ENCODE results near the gene ANO2. TPM values are rescaled to one million over a fixed set of nuclear protein-coding genes. Genes with fewer than 3 reads are reported as not detected.
A peak's percentile ranks its signal among the peaks of the same experiment; 100 is the strongest.

Gene ANO2
- total RNA-seq, 8 experiments from 2014 or later, result 0.46 to 162 (median 5.5) TPM

DNA sequence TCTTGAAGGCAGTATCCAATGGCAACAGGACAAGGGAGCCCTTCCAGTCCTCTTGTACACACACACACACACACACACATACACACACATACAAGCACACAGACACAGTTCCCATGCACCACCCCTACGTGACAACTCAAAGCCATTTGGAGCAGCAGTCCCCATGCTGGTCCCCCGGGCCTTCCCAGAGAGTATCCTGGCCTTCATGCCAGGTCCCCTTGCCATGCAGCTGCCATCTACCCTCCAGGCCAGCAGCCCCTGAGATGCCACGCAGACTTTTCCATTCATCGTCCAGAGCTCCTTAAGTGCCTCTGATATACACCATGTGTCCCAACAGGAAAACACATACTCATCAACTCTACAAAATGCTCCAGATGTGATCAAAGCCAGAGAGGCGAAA, 159.5 kb downstream of the ANO2 start:
- H3K4me3 ChIP-seq, result no peak overlapping the region
- in situ Hi-C loops (cut with MboI; ENCODE audit: low pct_unique_long_range_greater_than_20kb in 2 of 9, low sequenced_read_pairs in 9 of 9, unreplicated experiment in 9 of 9), result loop anchor here in 1 of 9 experiments (25.0 kb wide), 1 partner anchor 348 kb away; the partner anchor contains the start of gene NTF3
- no peak for ATAC-seq (replicated peaks in 6 of 8)
- 38 to 89% (median 74%) methylated on average over 1 to 3 of the region's 5 CpGs; no CpG with 5 or more reads in 6 of the 10 experiments for WGBS, 10 experiments
- H3K4me1 ChIP-seq (replicated peaks in 1 of 2), result no peaks in the 10 kb centered on the region
- H3K27ac ChIP-seq, result no peak overlapping the region

DNA sequence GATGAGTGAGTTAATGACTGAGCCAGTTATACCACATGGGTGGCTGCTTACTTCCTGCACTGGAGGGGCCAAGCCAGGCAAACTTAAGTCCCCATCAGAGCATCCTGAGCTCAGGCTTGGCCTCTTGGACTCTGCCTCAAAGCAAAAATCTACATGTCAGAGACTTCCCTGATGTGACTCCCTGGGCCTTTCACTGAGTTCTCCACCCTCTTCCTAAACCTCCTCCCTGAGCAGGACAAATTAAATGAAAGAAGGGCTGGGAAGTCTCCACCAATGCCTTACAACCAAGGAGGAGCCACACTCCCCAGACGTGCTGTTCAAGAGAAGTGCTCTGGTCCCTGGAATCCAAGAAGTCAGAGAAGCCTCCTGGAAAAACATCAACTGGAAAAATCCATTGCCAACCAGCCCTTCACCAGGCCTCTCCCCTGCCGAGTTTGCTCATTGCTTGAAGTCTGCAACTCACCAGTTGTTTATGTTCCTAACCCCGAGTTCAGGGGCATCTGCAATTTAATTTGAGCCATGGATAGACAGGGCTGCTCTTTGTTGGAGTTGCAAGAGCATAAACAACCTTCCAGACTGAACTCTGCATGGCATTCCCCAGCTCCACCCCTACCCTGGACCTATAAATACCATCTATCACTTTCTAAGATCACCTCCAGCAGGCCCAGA, 160.5 kb downstream of the ANO2 start:
- WGBS, 10 experiments, result 0 to 80% (median 25%) methylated on average over 1 to 2 of the region's 3 CpGs; no CpG with 5 or more reads in 3 of the 10 experiments
- no peak overlapping the region for H3K27ac ChIP-seq
- ATAC-seq (replicated peaks in 6 of 8), result peak in 2 of 8 experiments; percentile 89 to 90
- in situ Hi-C loops (cut with MboI; ENCODE audit: low pct_unique_long_range_greater_than_20kb in 2 of 9, low sequenced_read_pairs in 9 of 9, unreplicated experiment in 9 of 9), result loop anchor here in 1 of 9 experiments (25.0 kb wide), 1 partner anchor 347 kb away; the partner anchor contains the start of gene NTF3
- no peak overlapping the region for H3K4me3 ChIP-seq
- no peaks in the 10 kb centered on the region for H3K4me1 ChIP-seq (replicated peaks in 1 of 2)

DNA sequence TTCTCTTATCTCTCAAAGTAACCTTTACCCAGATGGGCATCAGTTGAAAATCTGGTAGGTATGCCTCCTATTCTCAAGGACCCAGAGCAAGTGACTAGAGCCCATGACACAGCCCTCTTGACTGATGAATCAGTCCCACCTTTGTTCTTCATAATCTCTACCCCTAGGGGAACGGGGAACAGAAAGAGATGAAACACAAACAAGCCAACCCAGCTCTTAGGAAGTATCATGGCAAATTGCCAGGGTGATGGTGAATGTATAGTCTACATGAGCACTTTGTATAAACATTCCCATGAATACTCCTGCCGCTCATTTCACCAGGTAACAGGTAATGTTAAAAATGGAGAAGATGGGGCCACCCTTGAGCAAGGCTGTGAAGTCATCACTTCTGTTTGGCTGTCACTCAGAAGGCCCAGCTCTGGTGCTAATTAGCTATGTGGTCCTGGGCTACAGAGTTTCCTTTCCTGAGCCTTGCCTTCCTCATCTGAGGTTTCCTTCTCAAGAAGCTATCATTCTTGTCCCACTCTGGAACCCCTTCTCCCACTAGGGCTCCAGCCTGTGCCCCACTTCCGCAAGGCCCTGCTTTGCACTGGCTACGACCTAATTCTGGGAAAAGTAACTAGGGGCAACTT, 161.7 kb downstream of the ANO2 start:
- Histone ChIP-seq H3K4me1 (replicated peaks in 1 of 2) (no peaks in the 10 kb centered on the region), H3K4me3 (no peak overlapping the region), H3K27ac (no peak overlapping the region)
- 0 to 83% (median 75%) methylated on average over 1 to 3 of the region's 4 CpGs; no CpG with 5 or more reads in 3 of the 10 experiments for WGBS, 10 experiments
- in situ Hi-C loops (cut with MboI; ENCODE audit: low pct_unique_long_range_greater_than_20kb in 2 of 9, low sequenced_read_pairs in 9 of 9, unreplicated experiment in 9 of 9), result loop anchor here in 1 of 9 experiments (25.0 kb wide), 1 partner anchor 346 kb away; the partner anchor contains the start of gene NTF3
- no peak for ATAC-seq (replicated peaks in 6 of 8)

DNA sequence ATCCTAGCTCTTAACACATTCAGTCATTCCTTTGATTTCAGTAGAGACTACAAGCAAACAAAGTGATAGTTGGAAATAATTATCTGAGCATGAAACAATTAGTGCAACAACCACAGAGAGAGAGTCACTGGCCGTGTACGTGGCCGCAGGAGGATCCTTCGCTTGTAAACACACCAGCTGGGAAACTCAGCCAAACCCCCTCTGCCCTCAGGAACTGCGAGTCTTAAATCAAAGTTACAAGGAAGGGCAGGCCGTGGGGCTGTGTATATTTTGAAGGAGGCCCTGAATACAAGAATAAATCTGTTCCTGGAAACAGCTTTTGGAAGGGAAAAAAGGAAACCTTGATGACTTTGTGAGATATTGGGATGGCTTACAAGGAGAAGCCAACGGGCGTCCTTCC, 164.5 kb downstream of the ANO2 start:
- Histone ChIP-seq H3K4me3 (no peak overlapping the region), H3K4me1 (replicated peaks in 1 of 2) (no peaks in the 10 kb centered on the region), H3K27ac (no peak overlapping the region)
- 29 to 100% (median 74%) methylated on average over 1 to 8 of the region's 8 CpGs for WGBS, 10 experiments
- in situ Hi-C loops (cut with MboI; ENCODE audit: low pct_unique_long_range_greater_than_20kb in 2 of 9, low sequenced_read_pairs in 9 of 9, unreplicated experiment in 9 of 9), result loop anchor here in 1 of 9 experiments (25.0 kb wide), 1 partner anchor 343 kb away; the partner anchor contains the start of gene NTF3
- ATAC-seq (replicated peaks in 6 of 8), result no peak

DNA sequence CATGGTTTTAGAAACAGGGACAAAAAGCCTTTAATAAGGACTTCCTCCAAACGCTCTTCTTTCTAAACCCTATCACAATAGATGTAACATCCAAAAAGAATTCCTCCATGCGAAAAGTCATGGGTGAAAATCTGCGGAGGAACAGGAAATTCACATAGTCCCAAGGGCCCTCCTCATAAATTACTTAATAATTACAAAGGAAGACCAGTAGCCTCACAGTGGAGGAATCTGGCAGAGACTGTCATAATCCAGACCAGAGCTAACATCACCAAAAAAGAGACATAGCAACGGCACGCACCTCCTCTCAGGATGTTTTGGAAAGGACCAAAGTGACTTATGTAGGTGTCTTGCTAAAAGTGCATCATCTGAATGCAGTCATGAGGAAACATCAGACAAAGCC, 165.7 kb downstream of the ANO2 start:
- Histone ChIP-seq H3K4me1 (replicated peaks in 1 of 2) (no peaks in the 10 kb centered on the region), H3K27ac (no peak overlapping the region), H3K4me3 (no peak overlapping the region)
- in situ Hi-C loops (cut with MboI; ENCODE audit: low pct_unique_long_range_greater_than_20kb in 2 of 9, low sequenced_read_pairs in 9 of 9, unreplicated experiment in 9 of 9), result loop anchor here in 1 of 9 experiments (25.0 kb wide), 1 partner anchor 342 kb away; the partner anchor contains the start of gene NTF3
- WGBS, 10 experiments, result 57 to 100% (median 89%) methylated on average over 1 to 5 of the region's 5 CpGs; no CpG with 5 or more reads in 1 of the 10 experiments
- ATAC-seq (replicated peaks in 6 of 8), result no peak

DNA sequence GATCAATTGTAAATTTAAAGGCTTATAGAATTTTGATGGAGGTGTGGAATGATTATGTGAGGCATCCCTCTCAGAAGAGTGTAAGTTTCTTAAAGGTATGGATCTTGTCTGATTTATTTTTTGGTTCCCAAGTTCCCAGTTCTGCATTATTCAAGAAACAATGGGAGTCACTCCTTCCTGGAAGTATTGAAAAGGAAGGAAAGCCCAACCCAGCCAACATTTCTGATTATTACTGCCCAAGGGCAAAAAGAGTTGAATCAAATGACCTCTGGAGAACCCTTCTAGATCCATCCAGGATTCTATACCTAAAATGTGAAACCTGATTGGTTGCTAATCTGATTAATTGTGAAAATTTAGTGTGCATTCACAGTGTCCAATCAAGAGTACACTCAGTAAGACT, 166.2 kb downstream of the ANO2 start:
- in situ Hi-C loops (cut with MboI; ENCODE audit: low pct_unique_long_range_greater_than_20kb in 2 of 9, low sequenced_read_pairs in 9 of 9, unreplicated experiment in 9 of 9), result loop anchor here in 1 of 9 experiments (25.0 kb wide), 1 partner anchor 342 kb away; the partner anchor contains the start of gene NTF3
- H3K27ac ChIP-seq, result no peak overlapping the region
- ATAC-seq (replicated peaks in 6 of 8), result peak in 2 of 8 experiments; percentile 33 to 60

DNA sequence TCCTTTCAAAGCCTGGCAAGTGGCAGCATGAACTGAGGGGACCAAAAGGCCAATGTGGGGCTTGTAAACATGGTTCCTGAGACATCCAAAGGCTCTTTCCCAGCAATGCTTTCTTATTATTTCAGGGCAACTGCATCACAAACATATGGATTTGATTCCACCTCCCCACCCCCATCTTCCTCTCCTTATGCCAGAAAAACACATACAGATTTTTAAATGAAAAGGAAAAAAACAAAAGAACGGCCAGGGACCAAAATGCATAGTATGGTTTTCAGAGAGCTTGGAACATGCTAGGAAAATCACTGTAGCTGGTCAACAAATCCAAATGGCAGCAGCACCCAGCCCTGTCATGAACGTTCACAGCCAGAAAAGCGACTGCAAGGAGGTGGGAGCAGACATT, 167.6 kb downstream of the ANO2 start:
- ATAC-seq (replicated peaks in 6 of 8), result no peak
- in situ Hi-C loops (cut with MboI; ENCODE audit: low pct_unique_long_range_greater_than_20kb in 2 of 9, low sequenced_read_pairs in 9 of 9, unreplicated experiment in 9 of 9), result loop anchor here in 1 of 9 experiments (25.0 kb wide), 1 partner anchor 340 kb away; the partner anchor contains the start of gene NTF3
- Histone ChIP-seq H3K4me1 (replicated peaks in 1 of 2) (no peaks in the 10 kb centered on the region), H3K27ac (no peak overlapping the region), H3K4me3 (no peak overlapping the region)
- WGBS, 10 experiments, result 0 to 100% (median 61%) methylated on average over 1 to 3 of the region's 3 CpGs; no CpG with 5 or more reads in 2 of the 10 experiments

More for the DNA sequence above, 166.2 kb downstream of the ANO2 start:
- Histone ChIP-seq H3K4me3 (no peak overlapping the region), H3K4me1 (replicated peaks in 1 of 2) (no peaks in the 10 kb centered on the region)

DNA sequence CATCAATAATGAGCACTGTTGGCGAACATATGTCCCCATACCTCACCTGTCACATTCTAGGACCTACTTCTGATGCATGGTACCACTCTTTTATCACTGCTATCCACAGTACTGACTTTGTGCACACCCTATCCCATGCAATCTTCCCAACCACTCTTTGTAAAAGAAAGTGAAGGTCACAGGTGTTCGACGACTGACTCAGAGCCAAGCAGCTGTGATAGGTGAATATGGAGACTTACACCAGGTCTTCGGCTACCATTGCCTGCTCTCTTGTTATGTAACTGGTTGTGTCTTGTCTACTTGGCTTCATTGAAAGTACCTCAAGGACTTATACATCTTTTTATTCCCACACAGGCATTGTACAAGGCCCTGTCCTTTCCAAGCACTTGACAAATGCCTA, 169.0 kb downstream of the ANO2 start:
- WGBS, 10 experiments, result 60 to 100% (median 88%) methylated on average over 1 to 4 of the region's 4 CpGs; no CpG with 5 or more reads in 3 of the 10 experiments
- no peak for ATAC-seq (replicated peaks in 6 of 8)
- in situ Hi-C loops (cut with MboI; ENCODE audit: low pct_unique_long_range_greater_than_20kb in 2 of 9, low sequenced_read_pairs in 9 of 9, unreplicated experiment in 9 of 9), result loop anchor here in 1 of 9 experiments (25.0 kb wide), 1 partner anchor 339 kb away; the partner anchor contains the start of gene NTF3
- no peak overlapping the region for H3K4me3 ChIP-seq
- no peak overlapping the region for H3K27ac ChIP-seq
- H3K4me1 ChIP-seq (replicated peaks in 1 of 2), result no peaks in the 10 kb centered on the region

DNA sequence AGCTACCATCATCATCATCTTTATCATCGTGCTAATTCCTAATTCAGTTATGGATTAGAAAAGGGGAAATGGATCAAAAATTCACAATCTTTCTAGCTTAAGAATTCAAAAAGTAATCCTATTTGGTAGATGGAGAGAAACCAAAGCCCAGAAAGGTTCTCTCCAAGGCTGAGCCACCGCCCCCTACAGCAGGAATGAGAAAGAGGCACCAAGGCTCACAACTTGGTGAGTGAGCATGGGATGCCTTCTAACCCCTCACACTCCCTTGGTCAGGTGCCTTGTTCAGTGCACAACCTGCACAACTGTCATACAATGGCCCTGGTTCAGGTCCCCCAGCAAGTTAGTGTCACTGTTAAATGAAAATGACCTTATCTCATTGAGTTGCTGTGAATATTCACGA, 171.5 kb downstream of the ANO2 start:
- in situ Hi-C loops (cut with MboI; ENCODE audit: low pct_unique_long_range_greater_than_20kb in 2 of 9, low sequenced_read_pairs in 9 of 9, unreplicated experiment in 9 of 9), result no loop called here
- WGBS, 10 experiments, result 8 to 80% (median 58%) methylated on average over 1 to 3 of the region's 3 CpGs; no CpG with 5 or more reads in 1 of the 10 experiments
- H3K27ac ChIP-seq, result no peak overlapping the region
- ATAC-seq (replicated peaks in 6 of 8), result no peak
- H3K4me1 ChIP-seq (replicated peaks in 1 of 2), result no peaks in the 10 kb centered on the region
- H3K4me3 ChIP-seq, result no peak overlapping the region

DNA sequence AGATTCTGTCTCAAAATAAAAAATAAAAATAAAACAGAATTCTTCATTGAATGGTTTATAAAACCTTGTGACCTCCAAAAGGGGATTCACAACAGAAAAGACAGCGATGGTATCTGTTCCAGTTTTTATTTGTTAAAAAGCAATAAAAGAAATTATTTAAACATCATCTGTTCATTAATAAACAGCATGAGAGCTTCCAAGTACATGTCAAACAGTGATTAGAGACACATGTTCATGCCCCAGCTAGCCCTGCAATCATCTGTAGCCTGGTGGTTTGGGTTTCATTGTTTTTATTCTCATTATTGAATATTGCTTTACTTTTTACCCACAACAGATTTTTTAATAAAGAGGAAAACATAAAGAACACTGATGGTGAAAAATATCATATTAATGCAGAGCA, 173.3 kb downstream of the ANO2 start:
- no peaks in the 10 kb centered on the region for H3K4me1 ChIP-seq (replicated peaks in 1 of 2)
- 17 to 100% (median 81%) methylated on average over 1 of the region's 1 CpG; no CpG with 5 or more reads in 2 of the 10 experiments for WGBS, 10 experiments
- no peak overlapping the region for H3K27ac ChIP-seq
- no peak overlapping the region for H3K4me3 ChIP-seq
- ATAC-seq (replicated peaks in 6 of 8), result no peak
- in situ Hi-C loops (cut with MboI; ENCODE audit: low pct_unique_long_range_greater_than_20kb in 2 of 9, low sequenced_read_pairs in 9 of 9, unreplicated experiment in 9 of 9), result no loop called here

DNA sequence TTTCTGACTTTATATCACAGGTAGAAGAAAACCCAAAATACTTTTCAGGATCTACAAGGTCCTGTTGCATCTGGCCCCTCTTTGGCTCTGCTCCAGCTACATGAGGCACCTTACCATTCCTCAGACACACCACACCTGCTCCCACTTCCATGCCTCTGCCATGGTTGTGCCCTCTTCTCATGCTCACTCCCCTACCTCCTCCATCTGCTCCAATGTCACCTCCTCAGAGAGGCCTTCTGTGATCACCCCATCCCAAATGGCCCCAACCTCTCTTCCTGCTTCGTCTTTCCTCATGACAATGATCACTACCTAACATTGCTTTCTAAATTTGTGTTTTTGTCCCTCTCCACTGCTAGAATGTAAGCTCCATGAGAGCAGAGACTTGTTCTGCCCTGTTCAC, 174.3 kb downstream of the ANO2 start:
- Histone ChIP-seq H3K4me3 (no peak overlapping the region), H3K27ac (no peak overlapping the region), H3K4me1 (replicated peaks in 1 of 2) (no peaks in the 10 kb centered on the region)
- WGBS, 10 experiments, result 33 to 100% (median 100%) methylated on average over 1 of the region's 1 CpG; no CpG with 5 or more reads in 4 of the 10 experiments
- in situ Hi-C loops (cut with MboI; ENCODE audit: low pct_unique_long_range_greater_than_20kb in 2 of 9, low sequenced_read_pairs in 9 of 9, unreplicated experiment in 9 of 9), result no loop called here
- no peak for ATAC-seq (replicated peaks in 6 of 8)

DNA sequence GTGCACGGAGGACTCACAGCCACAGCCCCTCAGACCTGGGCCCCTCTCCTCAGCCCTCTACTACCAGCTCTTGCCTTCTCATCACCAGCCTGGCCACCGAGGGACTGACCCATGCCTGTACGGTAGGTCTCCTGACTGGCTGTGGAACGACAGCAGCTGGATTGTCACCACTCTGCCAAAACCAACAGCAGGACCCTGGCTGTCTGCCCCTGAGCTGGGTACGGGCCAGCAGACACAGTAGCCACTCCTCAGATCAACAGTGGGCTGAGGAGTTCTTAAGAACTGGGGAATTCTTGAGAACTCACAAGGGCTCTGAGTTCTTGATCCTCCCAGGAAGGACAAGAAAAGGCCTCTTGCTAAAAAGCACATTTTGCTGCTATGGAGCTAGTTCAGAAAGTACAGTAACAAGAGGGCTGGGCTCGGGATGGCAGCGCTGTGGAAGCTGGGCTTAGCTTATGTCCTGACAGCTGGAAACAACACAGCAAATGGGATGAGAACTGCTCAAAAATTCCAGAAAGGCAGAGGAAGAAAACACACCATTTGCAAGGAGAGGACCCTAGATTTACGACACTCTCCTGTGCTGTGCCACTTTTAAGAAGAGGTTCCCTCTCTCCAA, 176.4 kb downstream of the ANO2 start:
- in situ Hi-C loops (cut with MboI; ENCODE audit: low pct_unique_long_range_greater_than_20kb in 2 of 9, low sequenced_read_pairs in 9 of 9, unreplicated experiment in 9 of 9), result no loop called here
- no peaks in the 10 kb centered on the region for H3K4me1 ChIP-seq (replicated peaks in 1 of 2)
- no peak overlapping the region for H3K27ac ChIP-seq
- ATAC-seq (replicated peaks in 6 of 8), result no peak
- WGBS, 10 experiments, result 25 to 100% (median 81%) methylated on average over 1 to 6 of the region's 8 CpGs; no CpG with 5 or more reads in 2 of the 10 experiments
- H3K4me3 ChIP-seq, result no peak overlapping the region

DNA sequence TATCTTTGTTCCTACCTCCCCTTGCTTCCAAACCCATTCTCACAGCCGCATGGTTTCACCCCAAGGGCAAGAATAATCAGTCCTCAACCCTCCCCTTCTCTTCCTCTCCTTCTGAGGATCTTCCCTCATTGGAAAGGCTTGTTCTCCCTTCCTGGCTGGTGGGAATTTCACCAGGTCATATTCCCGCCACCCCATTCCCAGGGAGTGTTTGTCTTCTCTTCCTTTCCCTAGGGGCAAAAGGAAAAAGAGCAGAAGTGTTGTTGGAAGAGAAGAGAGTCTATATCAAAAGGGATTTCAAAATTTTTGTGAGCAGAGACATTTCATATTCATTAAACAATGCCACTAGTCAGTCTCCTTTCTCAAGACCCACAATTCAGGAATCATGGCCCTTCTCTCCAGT, 176.9 kb downstream of the ANO2 start:
- Histone ChIP-seq H3K4me1 (replicated peaks in 1 of 2) (no peaks in the 10 kb centered on the region), H3K4me3 (no peak overlapping the region), H3K27ac (no peak overlapping the region)
- WGBS, 10 experiments, result 30 to 83% (median 67%) methylated on average over 1 to 2 of the region's 2 CpGs; no CpG with 5 or more reads in 5 of the 10 experiments
- peak in 1 of 8 experiments; percentile 12 for ATAC-seq (replicated peaks in 6 of 8)
- in situ Hi-C loops (cut with MboI; ENCODE audit: low pct_unique_long_range_greater_than_20kb in 2 of 9, low sequenced_read_pairs in 9 of 9, unreplicated experiment in 9 of 9), result no loop called here

Measured in motor neuron (in vitro differentiated cells).